Peyer's patch (tissue), 4 donors: ENCODE measurements around the gene SLC36A1. TPM values are rescaled to one million over a fixed set of nuclear protein-coding genes. Genes with fewer than 3 reads are reported as not detected.

Source experiments
- DNase-seq, 3 donors: peaks; one replicate each; pipeline ENCODE4 v3.0.0-alpha.2; 2017 to 2019
- H3K27ac ChIP-seq, 4 donors: fragments of 200-600 bp; sonication (generic); one replicate each; pipeline ENCODE4 v1.5.1; 2016 to 2019
- H3K27me3 ChIP-seq, 2 donors: fragments of 200-600 bp; sonication (generic); one replicate each; pipeline ENCODE4 v1.5.1; 2019
- H3K36me3 ChIP-seq, 3 donors: fragments of 200-600 bp; sonication (generic); one replicate each; pipeline ENCODE4 v1.5.1; 2016 to 2019
- H3K4me1 ChIP-seq, 4 donors: fragments of 200-600 bp; sonication (generic); one replicate each; pipeline ENCODE4 v1.5.1; 2016 to 2019
- H3K4me3 ChIP-seq, 4 donors: fragments of 200-600 bp; sonication (generic); 1 replicate in 3 of 4; 2 replicates in 1 of 4; pipeline ENCODE4 v1.5.1; 2016 to 2019; ENCODE audit warnings: mild to moderate bottlenecking in 1 of 4
- H3K9me3 ChIP-seq, 4 donors: fragments of 200-600 bp; sonication (generic); one replicate each; pipeline ENCODE4 v1.5.1; 2016 to 2019; ENCODE audit warnings: mild to moderate bottlenecking in 1 of 4
- POLR2A ChIP-seq, 2 donors: fragments of 450-650 bp; IDR thresholded peaks; one replicate each; pipeline ENCODE4 v1.5.1; 2017; ENCODE audit warnings: antibody characterized with exemption in 2 of 2, mild to moderate bottlenecking in 2 of 2, moderate library complexity in 2 of 2
- total RNA-seq, 4 donors: library from RNA; depleted of rRNA; stranded (reverse); fragments of >200 nt; gene quantifications; one replicate each; pipeline ENCODE4 v1.1.0, GENCODE V29; 2016
- TF ChIP-seq, protein P1 (sequence below), 6 experiments: fragments of 450-650 bp in 4 of 6; fragments of 200-600 bp in 2 of 6; sonication (generic) in 1 of 6; IDR thresholded peaks; one replicate each; pipeline ENCODE4 v1.5.1; 2017 to 2019; ENCODE audit warnings: antibody characterized with exemption in 6 of 6, mild to moderate bottlenecking in 3 of 6, moderate library complexity in 1 of 6

SLC36A1 gene
- total RNA-seq, 4 donors from 2014 or later = 23.9 to 171 (median 107) TPM

DNA sequence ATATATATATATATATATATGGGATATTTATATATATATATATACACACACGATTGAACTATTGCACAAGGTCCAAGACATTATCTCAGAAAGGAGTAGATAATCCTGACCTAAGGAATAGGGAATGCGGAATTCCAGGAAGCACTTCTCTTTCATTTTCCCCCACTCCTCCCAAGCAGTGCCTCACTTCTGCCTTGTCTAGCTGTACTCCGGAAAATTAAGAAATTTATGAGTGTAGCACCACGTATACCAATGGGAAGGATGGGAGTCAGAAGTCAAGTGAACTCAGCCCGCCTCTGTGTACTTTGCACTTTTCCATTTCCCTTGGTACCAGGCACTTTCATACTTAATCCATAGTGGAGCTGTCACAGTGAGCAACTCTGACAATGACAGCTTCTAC is 10.9 kb downstream of the SLC36A1 start:
- H3K9me3 ChIP-seq = no peaks in the 10 kb centered on the region
- peak in 1 of 3 donors; percentile 66 for DNase-seq
- H3K36me3 ChIP-seq = no peaks in the 10 kb centered on the region
- no peaks in the 10 kb centered on the region for H3K27me3 ChIP-seq
- peak overlapping the region in 2 of 4 donors; percentile 68 to 84 for H3K27ac ChIP-seq
- TF ChIP-seq, protein P1, sequence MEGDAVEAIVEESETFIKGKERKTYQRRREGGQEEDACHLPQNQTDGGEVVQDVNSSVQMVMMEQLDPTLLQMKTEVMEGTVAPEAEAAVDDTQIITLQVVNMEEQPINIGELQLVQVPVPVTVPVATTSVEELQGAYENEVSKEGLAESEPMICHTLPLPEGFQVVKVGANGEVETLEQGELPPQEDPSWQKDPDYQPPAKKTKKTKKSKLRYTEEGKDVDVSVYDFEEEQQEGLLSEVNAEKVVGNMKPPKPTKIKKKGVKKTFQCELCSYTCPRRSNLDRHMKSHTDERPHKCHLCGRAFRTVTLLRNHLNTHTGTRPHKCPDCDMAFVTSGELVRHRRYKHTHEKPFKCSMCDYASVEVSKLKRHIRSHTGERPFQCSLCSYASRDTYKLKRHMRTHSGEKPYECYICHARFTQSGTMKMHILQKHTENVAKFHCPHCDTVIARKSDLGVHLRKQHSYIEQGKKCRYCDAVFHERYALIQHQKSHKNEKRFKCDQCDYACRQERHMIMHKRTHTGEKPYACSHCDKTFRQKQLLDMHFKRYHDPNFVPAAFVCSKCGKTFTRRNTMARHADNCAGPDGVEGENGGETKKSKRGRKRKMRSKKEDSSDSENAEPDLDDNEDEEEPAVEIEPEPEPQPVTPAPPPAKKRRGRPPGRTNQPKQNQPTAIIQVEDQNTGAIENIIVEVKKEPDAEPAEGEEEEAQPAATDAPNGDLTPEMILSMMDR (IDR thresholded peaks at IDR 0.05) = no peak
- TF ChIP-seq POLR2A (IDR thresholded peaks at IDR 0.05) = no peak
- peaks cover 0 to 36% (median 1%) of the 10 kb centered on the region in 4 donors for H3K4me1 ChIP-seq
- peak overlapping the region in 2 of 4 donors; percentile 37 to 44 for H3K4me3 ChIP-seq

GRCh38 chr5:151459680-151460324 is 12.4 kb downstream of the SLC36A1 start:
- no peak for TF ChIP-seq POLR2A (IDR thresholded peaks at IDR 0.05)
- TF ChIP-seq, protein P1 (IDR thresholded peaks at IDR 0.05) = peak in 1 of 6 experiments; percentile 30
- no peak overlapping the region for H3K27ac ChIP-seq
- peak overlapping the region in 2 of 4 donors; percentile 37 to 44 for H3K4me3 ChIP-seq
- H3K36me3 ChIP-seq = peaks cover 0 to 14% (median 0%) of the 10 kb centered on the region in 3 donors
- DNase-seq = no peak
- peaks cover 0 to 35% (median 1%) of the 10 kb centered on the region in 4 donors for H3K4me1 ChIP-seq
- no peaks in the 10 kb centered on the region for H3K27me3 ChIP-seq
- no peaks in the 10 kb centered on the region for H3K9me3 ChIP-seq

- Histone ChIP-seq H3K4me1 (peaks cover 0 to 20% (median 1%) of the 10 kb centered on the region in 4 donors), H3K27me3 (no peaks in the 10 kb centered on the region), H3K9me3 (no peaks in the 10 kb centered on the region), H3K36me3 (peaks cover 0 to 27% (median 0%) of the 10 kb centered on the region in 3 donors), H3K27ac (no peak overlapping the region), H3K4me3 (no peak overlapping the region)
- DNase-seq = no peak
- TF ChIP-seq, protein P1 (IDR thresholded peaks at IDR 0.05) = no peak
These were observed 13.9 kb downstream of the SLC36A1 start for GRCh38 chr5:151461312-151461711.

DNA sequence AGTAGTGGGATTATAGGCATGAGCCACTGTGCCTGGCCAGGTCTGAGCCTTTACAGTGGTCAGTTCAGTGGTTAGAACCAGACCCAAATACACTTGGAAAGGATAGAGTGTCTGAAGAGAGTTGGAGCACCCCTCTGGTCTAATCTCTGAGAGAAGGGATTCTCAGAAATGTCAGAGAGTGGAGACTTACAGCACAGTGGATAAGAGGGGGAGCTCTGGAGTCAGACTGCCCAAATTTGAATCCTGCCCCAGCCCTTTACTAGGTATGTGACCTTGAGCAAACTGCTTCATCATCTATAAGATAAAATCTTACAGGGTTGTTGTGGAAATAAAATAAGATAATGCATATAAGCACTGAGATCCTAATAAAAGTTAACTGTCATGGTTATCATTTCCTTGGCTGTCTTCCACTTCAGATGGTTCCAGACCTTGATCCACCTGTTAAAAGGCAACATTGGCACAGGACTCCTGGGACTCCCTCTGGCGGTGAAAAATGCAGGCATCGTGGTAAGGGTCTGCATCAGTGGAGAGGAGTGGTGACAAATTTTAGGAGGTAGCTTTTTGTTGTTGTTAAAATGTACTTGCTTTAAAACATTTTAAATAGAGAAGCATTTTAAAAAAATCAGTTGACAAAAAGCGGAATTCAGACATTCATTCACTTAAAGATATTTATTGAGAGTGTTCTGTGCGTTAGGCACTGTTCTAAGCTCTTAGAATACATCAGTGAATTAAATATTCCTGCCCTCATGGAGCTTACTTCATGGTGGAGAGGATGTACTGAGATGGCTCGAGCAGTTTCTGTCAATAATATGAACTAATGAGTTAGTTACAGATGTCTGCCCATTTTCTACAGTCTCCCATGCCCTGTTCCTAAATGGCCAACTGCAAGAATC is 16.0 kb downstream of the SLC36A1 start:
- peak in 2 of 3 donors; percentile 57 to 68 for DNase-seq
- Histone ChIP-seq H3K36me3 (peaks cover 0 to 43% (median 0%) of the 10 kb centered on the region in 3 donors), H3K9me3 (no peaks in the 10 kb centered on the region), H3K4me3 (no peak overlapping the region), H3K27ac (no peak overlapping the region), H3K4me1 (peaks cover 0 to 9% (median 0%) of the 10 kb centered on the region in 4 donors), H3K27me3 (no peaks in the 10 kb centered on the region)
- TF ChIP-seq, protein P1 (IDR thresholded peaks at IDR 0.05) = peak in 4 of 6 experiments; percentile 39 to 86 (median 83)
- TF ChIP-seq POLR2A (IDR thresholded peaks at IDR 0.05) = no peak

GRCh38 chr5:151464101-151464500 is 16.7 kb downstream of the SLC36A1 start:
- Histone ChIP-seq H3K27me3 (no peaks in the 10 kb centered on the region), H3K9me3 (no peaks in the 10 kb centered on the region), H3K4me1 (peaks cover 0 to 9% (median 0%) of the 10 kb centered on the region in 4 donors), H3K4me3 (no peak overlapping the region), H3K36me3 (peaks cover 0 to 50% (median 0%) of the 10 kb centered on the region in 3 donors), H3K27ac (no peak overlapping the region)
- DNase-seq = no peak
- TF ChIP-seq POLR2A (IDR thresholded peaks at IDR 0.05) = no peak
- TF ChIP-seq, protein P1 (IDR thresholded peaks at IDR 0.05) = no peak
